Body of pancreas (tissue), 4 donors: ENCODE measurements around the gene RNF152. TPM values are rescaled to one million over a fixed set of nuclear protein-coding genes. Genes with fewer than 3 reads are reported as not detected.
"Not testable (repeated sequence)": the region's sequence is repeated elsewhere in the genome, so short reads cannot be mapped to it uniquely, and the experiment has no call there.

Experiments used
- ATAC-seq: fragments of 150-250 bp; one replicate; pipeline ENCODE4 v1.9.1; 2016
- DNase-seq, 4 donors: peaks; one replicate each; pipeline ENCODE4 v3.0.0-alpha.2; 2019
- H3K27ac ChIP-seq, 4 donors: fragments of 200-600 bp; sonication (generic); 1 replicate in 3 of 4; 2 replicates in 1 of 4; pipeline versions ENCODE4 v1.5.1 to v1.6.1; 2016 to 2019; ENCODE audit warnings: mild to moderate bottlenecking in 1 of 4, mixed read lengths in 1 of 4, moderate library complexity in 1 of 4
- H3K27me3 ChIP-seq, 2 donors: fragments of 200-600 bp; sonication (generic); one replicate each; pipeline ENCODE4 v1.6.0; 2016; ENCODE audit warnings: mild to moderate bottlenecking in 1 of 2
- H3K36me3 ChIP-seq, 2 donors: fragments of 200-600 bp; sonication (generic); replicated peaks in 1 of 2; 2 replicates each; pipeline ENCODE4 v1.5.1; 2016; ENCODE audit warnings: low read depth in 2 of 2; ENCODE audit not compliant: insufficient read depth in 1 of 2
- H3K4me1 ChIP-seq: fragments of 200-600 bp; sonication (generic); one replicate; pipeline ENCODE4 v1.6.0; 2016
- H3K4me3 ChIP-seq, 2 donors: fragments of 200-600 bp; sonication (generic); 1 replicate in 1 of 2; 2 replicates in 1 of 2; pipeline ENCODE4 v1.5.1; 2016 to 2019
- H3K9me3 ChIP-seq, 3 donors: fragments of 200-600 bp; sonication (generic); 1 replicate in 2 of 3; 2 replicates in 1 of 3; pipeline ENCODE4 v1.5.1; 2016
- CTCF ChIP-seq, 7 experiments: fragments of 450-650 bp in 4 of 7; fragments of 200-600 bp in 3 of 7; sonication (generic) in 3 of 7; IDR thresholded peaks; one replicate each; pipeline ENCODE4 v1.5.1; 2016 to 2019; ENCODE audit warnings: antibody characterized with exemption in 7 of 7
- POLR2A ChIP-seq, 3 donors: fragments of 450-650 bp; IDR thresholded peaks; one replicate each; pipeline ENCODE4 v1.6.1; 2016; ENCODE audit warnings: antibody characterized with exemption in 3 of 3, mild to moderate bottlenecking in 2 of 3
- WGBS, 2 donors: methylation state at CpG; one replicate each; pipeline ENCODE4 v1.1.5; 2017; 5-methylcytosine and 5-hydroxymethylcytosine counted together
- intact Hi-C: fragments of 100-400 bp; cut with DNase I; formaldehyde crosslinking; loops from one replicate; pipeline ENCODE4 v1.15.1; 2023
- total RNA-seq, 2 donors: library from RNA; depleted of rRNA; stranded (reverse); fragments of >200 nt; gene quantifications; one replicate each; pipeline ENCODE4 v1.1.0, GENCODE V29; 2016

Gene RNF152
- total RNA-seq, 2 donors from 2014 or later, result 7.8 to 11.5 TPM

GRCh38 chr18:61808286-61808685 lies 84.5 kb downstream of the RNF152 start:
- 88 to 94% methylated on average over 3 of the region's 3 CpGs for WGBS, 2 donors
- no peak for ATAC-seq
- no peaks in the 10 kb centered on the region for H3K9me3 ChIP-seq
- intact Hi-C loops, result no loop called here
- no peak overlapping the region for H3K27ac ChIP-seq
- TF ChIP-seq CTCF (IDR thresholded peaks at IDR 0.05), result no peak
- TF ChIP-seq POLR2A (IDR thresholded peaks at IDR 0.05), result no peak
- H3K4me1 ChIP-seq, result no peaks in the 10 kb centered on the region
- H3K27me3 ChIP-seq, result no peaks in the 10 kb centered on the region
- H3K4me3 ChIP-seq, result no peak overlapping the region
- H3K36me3 ChIP-seq, result no peaks in the 10 kb centered on the region
- no peak for DNase-seq

GRCh38 chr18:61803393-61803792 lies 89.4 kb downstream of the RNF152 start:
- no peaks in the 10 kb centered on the region for H3K4me1 ChIP-seq
- TF ChIP-seq CTCF (IDR thresholded peaks at IDR 0.05) (no peak), POLR2A (IDR thresholded peaks at IDR 0.05) (no peak)
- H3K27me3 ChIP-seq, result no peaks in the 10 kb centered on the region
- 45 to 89% methylated on average over 2 of the region's 2 CpGs for WGBS, 2 donors
- intact Hi-C loops, result no loop called here
- H3K4me3 ChIP-seq, result no peak overlapping the region
- no peaks in the 10 kb centered on the region for H3K36me3 ChIP-seq
- H3K9me3 ChIP-seq, result no peaks in the 10 kb centered on the region
- ATAC-seq, result no peak
- H3K27ac ChIP-seq, result no peak overlapping the region
- no peak for DNase-seq

- TF ChIP-seq CTCF (IDR thresholded peaks at IDR 0.05) (no peak), POLR2A (IDR thresholded peaks at IDR 0.05) (no peak)
- 85% methylated on average over 6 of the region's 6 CpGs for WGBS, 2 donors
- no peaks in the 10 kb centered on the region for H3K27me3 ChIP-seq
- no peak for DNase-seq
- no peak overlapping the region for H3K27ac ChIP-seq
- H3K9me3 ChIP-seq, result no peaks in the 10 kb centered on the region
- no peaks in the 10 kb centered on the region for H3K36me3 ChIP-seq
- no peak for ATAC-seq
- intact Hi-C loops, result no loop called here
- no peaks in the 10 kb centered on the region for H3K4me1 ChIP-seq
- H3K4me3 ChIP-seq, result no peak overlapping the region
Observed at GRCh38 chr18:61797696-61798590, 94.9 kb downstream of the RNF152 start.

GRCh38 chr18:61791031-61791430 lies 101.8 kb downstream of the RNF152 start:
- DNase-seq (no peak), ATAC-seq (no peak)
- no peak overlapping the region for H3K27ac ChIP-seq
- intact Hi-C loops, result no loop called here
- WGBS, 2 donors, result 43 to 48% methylated on average over 3 of the region's 3 CpGs
- H3K36me3 ChIP-seq, result no peaks in the 10 kb centered on the region
- no peak for TF ChIP-seq POLR2A (IDR thresholded peaks at IDR 0.05)
- TF ChIP-seq CTCF (IDR thresholded peaks at IDR 0.05), result no peak
- H3K27me3 ChIP-seq, result no peaks in the 10 kb centered on the region
- H3K4me1 ChIP-seq, result no peaks in the 10 kb centered on the region
- H3K9me3 ChIP-seq, result no peaks in the 10 kb centered on the region
- H3K4me3 ChIP-seq, result no peak overlapping the region

GRCh38 chr18:61787011-61787670 lies 105.7 kb downstream of the RNF152 start:
- H3K27me3 ChIP-seq, H3K27ac ChIP-seq, H3K9me3 ChIP-seq, DNase-seq, intact Hi-C loops, ATAC-seq, H3K4me3 ChIP-seq, H3K36me3 ChIP-seq, H3K4me1 ChIP-seq: not testable (repeated sequence)
- WGBS, 2 donors, result 76 to 83% methylated on average over 1 of the region's 1 CpG
